HG03571 (cell line): ENCODE results near the gene ARHGEF18.
"Not testable (repeated sequence)": the region's sequence is repeated elsewhere in the genome, so short reads cannot be mapped to it uniquely, and the experiment has no call there.

ENCODE experiments used
- ATAC-seq: cut with Tn5 transposase; IDR thresholded peaks from one replicate; pipeline ENCODE4 v1.9.1; 2021; ENCODE audit not compliant: unreplicated experiment

Gene ARHGEF18

DNA sequence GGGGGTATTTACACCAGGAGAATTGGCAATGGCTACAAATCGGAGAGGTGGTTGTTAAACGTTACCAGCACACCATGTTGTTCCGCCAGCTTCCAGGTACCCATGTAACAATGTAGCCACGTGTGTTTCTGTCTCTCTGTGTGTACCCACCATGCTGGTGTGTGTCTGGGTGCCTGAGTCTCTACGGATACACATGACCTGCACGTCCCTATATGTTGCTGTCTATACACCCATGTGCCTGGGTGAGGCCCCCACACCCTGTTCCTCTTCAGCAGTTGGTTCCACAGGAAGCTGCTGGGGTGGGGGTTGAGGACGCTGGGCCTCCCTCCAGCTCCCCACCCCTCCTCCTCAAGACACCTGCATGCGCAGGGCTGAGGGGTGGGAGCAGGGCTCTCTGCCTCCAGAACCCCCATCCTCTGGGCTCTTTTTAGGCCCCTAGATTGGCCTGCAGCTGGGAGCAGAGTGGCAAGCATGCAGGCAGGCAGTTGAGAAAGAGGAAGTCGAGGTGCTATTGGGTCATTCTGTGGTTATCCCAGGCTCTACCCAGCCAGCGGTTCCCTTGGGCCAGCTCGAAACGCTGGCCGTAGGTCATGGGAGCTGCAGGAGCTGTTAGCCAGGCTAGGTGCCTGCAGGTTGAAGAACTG is at the start of gene ARHGEF18:
Gene ARHGEF18, plus strand, starts transcription at position 351 of the 644 bp plus-strand sequence. CDS start 13,954 bp downstream, outside the sequence.
- no peak for ATAC-seq

DNA sequence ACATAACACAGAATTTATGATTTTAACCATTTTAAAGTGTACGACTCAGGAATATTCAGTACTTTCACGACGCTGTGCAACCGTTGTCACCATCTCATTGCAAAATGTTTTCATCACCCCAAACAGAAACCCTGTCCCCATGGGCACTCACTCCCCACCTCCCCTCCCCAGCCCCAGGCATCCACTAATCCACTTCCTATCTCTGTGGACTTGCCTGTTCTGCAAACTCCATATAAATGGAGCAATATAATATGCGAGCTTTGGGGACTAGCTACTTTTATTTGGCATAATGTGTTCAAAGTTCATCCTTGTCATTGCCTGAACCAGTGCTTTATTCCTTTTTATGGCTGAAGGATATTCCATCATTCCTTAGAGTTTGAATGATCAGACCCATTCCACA is 47.2 kb upstream of the ARHGEF18 start:
- no peak for ATAC-seq

DNA sequence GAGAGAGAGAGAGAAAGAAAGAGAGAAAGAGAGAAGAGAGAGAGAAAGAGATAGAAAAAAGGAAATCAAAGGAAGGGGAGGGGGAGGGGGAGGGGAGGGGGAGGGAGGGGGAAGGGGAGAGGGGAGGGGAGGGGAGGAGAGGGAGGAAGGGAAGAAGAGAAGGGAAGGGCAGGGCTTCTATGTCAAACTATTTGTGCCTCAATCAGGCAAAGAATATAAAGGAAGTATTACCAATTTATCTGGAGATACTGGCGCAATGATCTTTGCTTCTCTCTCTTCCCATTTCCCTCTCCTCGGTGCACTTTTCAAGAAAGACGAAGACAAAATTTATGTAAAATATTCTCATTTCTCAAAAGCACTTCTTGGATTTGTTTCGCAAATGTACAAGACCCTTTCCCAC is 45.3 kb upstream of the ARHGEF18 start:
- no peak for ATAC-seq

DNA sequence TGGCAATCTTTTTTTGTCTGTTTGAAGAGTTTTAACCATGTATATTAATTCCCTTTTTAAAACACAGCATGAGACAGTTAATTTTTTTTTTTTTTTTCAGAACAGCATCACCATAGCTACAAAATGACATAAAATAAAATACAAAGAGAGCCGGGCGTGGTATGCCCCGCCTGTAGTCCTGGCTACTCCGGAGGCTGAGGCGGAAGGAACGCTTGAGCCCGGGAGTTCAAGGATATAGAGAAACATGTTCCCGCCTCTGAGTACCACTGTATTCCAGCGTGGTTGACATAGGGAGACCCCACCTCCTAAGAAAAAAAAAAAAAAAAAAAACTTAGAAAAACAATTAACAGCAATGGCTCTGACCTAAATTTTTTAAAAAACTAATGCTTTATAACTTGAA is 44.5 kb upstream of the ARHGEF18 start:
- no peak for ATAC-seq

DNA sequence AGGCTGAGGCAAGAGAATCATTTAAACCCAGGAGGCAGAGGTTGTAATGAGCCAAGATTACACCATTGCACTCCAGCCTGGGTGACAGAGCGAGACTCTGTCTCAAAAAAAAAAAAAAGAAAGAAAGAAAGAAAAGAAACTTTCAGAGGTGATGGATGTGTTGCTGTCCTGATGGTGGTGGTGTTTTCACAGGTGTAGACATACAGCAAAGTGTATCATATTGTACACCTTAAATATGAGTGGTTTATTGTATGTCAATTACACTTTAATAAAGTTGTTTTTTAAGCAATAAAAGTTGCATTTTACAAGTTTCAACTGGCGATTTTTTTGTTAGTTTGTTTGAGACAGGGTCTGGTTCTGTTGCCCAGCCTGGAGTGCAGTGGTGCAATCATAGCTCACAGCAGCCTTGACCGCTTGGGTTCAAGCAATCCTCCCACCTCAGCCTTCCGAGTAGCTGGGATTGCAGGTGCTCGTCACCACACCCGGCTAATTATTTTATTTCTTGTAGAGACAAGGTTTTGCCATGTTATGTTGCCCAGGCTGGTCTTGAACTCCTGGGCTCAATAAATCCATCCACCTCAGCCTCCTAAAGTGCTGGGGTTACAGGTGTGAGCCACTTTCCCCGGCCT is 41.0 kb upstream of the ARHGEF18 start:
- no peak for ATAC-seq

DNA sequence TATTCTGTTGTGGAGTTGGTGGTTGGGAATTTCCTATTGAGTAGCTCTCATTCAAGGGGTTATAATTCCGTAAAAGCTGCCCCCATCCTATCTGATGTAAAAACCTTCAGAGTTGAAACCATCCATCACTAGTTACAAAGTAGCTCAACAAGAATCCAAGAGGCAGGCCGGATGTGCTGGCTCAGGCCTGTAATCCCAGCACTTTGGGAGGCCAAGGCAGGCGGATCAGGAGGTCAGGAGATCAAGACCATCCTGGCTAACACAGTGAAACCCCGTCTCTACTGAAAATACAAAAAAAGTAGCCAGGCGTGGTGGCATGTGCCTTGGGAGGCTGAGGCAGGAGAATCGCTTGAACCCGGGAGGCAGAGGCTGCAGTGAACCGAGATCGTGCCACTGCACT is 40.4 kb upstream of the ARHGEF18 start:
- not testable (repeated sequence) for ATAC-seq

DNA sequence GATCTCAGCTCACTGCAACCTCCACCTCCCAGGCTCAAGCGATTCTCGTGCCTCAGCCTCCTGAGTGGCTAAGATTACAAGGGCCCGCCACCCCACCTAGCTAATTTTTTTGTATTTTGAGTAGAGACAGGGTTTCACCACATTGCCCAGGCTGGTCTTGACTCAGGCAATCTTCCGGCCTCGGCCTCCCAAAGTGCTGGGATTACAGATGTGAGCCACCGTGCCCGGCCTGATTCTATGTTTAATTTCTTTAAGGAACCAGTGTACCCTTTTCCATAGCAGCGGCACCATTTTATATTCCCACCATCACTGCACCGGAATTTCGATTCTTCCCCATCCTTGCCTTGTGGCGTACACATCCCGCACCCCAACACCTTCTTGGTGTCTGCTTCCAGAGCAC is 36.8 kb upstream of the ARHGEF18 start:
- no peak for ATAC-seq

DNA sequence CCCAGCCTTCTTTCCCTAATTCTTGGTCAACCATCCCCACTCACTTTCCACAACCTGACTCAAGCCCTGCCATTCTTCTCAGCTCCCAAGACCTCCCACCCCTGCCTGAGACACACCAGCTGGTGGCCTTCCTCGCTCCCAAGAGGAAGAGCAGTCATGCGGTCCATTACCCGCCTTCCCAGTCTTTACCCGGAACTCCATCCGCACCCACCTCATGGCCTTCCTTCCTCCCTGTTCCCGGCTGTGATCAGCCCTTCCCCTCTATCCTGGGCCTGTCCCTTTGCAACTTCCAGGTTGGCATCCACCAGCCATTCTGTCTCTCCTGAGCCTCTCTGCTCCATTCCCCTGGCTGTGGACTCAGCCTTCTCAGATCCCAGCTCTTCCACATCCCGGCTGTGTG is 35.9 kb upstream of the ARHGEF18 start:
- ATAC-seq = no peak

DNA sequence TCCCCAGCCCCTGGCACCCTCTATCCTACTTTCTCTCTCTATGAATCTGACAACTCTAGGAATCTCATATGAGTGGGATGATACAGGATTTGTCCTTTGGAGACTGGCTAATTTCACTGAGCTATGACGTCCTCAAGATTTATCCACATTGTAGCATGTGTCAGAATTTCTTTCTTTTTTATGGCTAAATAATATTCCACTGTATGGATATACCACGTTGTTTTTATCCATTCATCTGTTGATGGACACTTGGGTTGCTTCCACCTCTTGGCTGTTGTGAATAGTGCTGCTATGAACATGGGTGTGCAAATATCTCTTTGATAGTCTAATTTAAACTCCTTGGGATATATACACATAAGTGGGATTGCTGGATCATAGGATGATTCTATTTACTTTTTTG is 30.6 kb upstream of the ARHGEF18 start:
- ATAC-seq = no peak

DNA sequence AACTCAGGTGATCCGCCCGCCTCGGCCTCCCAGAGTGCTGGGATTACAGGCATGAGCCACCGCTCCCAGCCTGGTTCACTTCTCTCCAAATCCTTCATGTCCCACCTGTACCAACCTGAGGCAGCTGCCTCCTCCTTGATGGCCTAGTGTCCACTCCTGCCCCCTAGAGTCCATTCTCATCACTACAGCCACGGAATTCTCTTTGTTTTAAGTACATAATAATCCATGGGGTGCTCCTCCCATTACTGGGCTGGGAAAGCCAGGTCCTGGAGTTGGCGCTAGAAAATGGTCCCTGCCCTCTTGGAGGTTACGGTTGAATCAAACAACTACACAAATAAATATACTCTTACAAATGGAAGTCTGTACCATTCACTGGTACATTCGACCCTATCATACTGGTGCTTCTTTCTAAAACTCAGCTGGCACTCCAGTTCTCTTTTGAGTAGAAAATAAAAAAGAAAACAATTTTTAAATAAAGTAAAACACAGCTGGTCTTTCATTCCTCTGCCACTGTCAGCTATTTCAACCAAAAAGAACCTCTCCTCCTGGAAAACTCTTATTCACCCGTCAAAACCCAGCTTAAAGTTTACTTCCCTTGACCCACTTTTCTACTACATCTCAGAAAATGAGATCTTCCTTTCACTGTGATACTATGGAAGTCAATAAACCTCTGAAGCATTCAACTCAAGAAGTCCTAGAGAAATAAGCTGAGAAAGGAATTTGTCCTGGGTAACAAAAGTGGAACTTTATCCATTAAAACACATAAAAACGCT is 22.4 kb upstream of the ARHGEF18 start:
- ATAC-seq = no peak

DNA sequence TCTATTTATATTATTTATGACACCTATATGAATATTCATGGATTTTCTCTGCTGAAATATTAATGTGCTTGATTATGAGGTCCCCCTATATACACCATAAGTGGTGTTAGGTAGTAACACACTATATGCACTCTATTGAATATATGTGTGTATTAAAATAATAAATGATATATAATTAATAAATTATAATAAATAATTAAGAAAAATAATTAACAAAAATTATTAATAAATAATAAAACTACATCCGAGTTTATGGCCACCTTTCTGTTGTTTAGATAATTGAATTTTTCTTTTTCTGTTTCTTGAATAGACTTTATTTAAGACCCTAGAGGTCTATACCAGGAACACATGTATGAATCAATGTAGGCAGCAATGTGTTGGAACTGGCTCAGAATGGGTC is 20.9 kb upstream of the ARHGEF18 start:
- ATAC-seq = no peak

DNA sequence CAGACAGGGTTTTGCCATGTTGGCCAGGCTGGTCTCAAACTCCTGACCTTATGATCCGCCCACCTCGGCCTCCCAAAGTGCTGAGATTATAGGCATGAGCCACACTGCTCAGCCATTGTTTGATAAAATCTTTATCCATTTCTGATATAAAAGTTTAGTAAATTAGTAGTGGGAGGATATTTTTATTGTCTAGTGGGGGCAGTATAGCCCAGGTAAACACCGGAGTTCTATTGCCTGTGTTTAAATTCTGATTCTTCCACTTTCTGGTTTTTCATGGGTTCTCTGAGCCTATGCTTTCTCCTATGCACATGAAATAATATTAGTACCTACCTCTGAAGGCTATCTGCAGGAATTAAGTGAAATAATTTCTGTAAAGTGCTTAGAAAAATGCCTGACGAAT is 20.1 kb upstream of the ARHGEF18 start:
- ATAC-seq = no peak

DNA sequence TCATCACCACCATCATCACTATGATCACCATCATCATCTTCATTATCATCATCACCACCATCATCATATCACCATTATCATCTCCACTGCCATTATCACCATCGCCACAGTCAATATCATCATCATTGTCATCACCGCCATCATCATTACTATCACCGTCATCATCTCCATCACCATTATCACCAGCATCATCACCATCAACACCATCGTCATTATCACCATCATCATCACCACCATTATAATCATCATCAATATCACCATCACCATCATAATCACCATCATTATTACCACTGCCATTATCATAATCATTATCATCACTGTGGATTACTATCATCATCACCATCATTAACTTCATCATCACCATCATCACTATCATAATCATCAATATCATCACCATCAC is 17.3 kb upstream of the ARHGEF18 start:
- no peak for ATAC-seq

DNA sequence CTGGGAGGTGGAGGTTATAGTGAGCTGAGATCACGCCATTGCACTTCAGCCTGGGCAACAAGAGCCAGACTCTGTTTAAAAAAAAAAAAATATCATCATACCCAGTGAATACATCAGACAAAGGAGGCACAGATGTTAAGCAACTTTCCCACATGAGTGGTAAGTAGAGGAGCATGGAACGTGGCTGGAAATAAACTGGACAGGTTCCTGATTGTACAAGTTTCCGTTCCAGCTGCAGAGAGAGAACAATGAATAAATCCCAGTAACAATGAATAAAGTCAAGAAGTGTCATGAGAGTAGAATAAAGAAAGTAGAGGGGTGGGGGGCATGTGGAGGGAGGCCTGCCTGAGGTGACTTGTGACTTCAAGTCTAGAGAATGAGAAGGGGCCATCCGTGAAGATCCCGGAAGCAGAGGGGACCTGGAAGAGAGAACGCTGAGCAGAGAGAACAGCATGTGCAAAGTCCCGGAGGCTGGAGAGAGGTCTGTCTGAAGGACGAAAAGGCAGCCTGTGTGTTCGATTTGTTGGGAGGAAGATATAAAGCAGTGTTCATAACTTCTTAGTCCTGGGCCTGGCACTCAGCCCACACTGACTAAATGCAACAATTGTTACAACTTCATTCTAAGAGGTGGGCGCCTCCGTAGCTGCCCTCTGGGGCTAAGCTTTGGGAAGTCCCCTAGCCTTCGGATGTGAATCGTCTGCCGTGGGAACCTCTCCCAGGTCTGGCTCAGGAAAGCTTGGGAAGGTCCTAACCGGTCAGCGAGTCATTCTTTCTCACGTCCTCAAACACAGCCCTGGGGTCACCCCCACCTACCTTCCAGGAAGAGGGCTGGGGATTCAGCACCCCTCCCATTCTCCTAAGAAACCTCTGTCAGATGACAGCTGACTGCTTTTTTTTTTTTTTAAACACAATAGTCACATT is 15.3 kb upstream of the ARHGEF18 start:
- ATAC-seq = no peak

DNA sequence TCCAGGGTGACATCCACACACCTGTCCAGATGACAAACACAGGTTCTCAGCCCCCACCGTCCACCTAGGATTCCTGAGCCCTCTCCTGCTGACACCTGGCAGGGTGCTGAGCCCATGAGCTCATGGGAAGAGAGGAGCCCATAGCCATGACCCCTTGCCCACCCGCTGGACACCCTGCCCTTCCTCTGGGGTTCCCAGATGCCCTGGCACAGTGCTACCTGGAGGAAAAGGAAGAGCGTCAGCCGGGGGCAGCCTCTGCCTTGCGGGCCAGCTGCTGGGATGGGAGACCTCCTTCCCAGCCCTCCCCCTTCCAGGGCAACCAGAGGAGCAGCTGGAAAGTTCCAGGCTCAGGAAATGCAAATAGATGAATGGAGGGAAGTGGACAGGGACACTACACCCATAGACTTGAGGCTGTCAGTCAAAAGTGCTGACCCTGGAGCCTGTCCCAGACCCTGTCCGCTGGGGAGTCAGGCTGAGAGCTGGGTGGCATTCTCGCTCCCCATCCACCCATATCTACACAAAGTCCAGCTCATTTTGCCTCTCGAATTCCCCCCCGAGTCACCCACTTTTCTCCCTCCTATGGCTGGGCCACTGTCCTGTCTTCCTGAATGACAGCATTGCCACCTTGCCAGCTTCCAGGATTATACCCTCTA is 12.3 kb upstream of the ARHGEF18 start:
- no peak for ATAC-seq

DNA sequence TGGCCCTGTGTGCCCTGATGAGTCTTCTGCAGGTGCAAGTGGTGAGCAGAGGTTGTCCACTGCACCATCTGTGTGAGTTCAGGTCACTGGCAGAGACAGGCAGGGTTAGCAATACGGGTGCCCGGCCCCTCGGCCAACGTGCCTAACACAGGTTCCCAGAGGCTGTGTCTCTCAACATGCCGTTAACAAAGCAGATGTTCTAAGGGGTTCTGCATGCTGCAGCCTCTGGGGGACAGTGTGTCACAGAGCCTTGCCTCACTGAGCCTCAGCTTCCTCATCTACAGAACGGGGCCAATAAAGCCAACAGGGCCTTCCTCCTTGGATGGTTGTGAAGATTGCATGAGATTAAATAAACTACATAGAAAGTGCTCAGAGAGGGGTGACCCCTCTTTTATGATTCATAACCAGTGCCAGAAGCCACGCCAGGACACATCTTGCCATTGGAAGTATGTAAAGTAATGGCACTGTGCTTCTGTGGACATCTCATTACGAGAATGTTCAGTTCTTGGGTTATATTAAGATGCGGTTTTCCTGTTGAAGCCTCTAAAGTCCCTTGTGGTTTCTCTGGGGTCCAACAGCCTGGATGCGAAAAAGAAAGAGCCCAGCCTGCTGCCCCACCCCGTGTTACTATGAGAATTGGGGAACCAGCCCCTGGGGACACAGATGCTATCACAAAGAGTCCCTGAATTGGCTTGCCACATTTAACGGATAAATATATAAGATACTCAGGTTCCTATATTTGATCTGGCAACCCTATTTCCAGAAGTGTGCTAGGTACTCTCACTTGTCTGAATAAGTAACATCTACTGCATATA is 11.2 kb upstream of the ARHGEF18 start:
- ATAC-seq = peak; percentile 73

DNA sequence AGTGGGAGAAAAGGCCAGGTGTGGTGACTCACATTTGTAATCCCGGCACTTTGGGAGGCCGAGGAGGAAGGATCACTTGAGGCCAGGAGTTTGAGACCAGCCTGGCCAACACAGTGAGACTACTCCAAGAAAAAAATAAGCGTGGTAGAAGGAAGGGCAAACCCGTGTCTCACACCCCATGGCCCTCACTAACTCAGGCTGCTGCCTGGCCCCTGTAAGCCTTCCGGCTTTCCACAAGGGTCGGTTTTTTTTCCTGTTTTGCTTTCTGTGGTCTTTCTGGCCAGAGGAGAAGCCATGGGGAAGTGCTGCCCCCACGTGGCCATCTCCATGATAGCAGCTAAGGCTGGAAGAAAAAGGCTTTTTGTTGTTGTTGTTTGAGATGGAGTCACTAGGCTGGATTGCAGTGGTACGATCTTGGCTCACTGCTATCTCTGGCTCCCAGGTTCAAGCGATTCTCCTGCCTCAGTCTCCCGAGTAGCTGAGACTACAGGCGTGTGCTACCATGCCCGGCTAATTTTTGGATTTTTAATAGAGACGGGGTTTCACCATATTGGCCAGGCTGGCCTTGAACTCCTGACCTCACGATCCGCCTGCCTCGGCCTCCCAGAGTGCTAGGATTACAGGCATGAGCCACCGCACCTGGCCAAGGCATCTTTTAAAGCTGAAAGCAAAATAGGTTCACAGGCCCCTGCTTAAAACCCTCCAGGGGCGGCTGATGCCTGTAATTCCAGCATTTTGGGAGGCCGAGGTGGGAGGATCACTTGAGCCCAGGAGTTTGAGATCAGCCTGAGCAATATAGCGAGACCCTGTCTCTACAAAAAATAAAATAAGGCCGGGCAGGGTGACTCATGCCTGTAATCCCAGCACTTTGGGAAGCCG is 7.5 kb upstream of the ARHGEF18 start:
- no peak for ATAC-seq

DNA sequence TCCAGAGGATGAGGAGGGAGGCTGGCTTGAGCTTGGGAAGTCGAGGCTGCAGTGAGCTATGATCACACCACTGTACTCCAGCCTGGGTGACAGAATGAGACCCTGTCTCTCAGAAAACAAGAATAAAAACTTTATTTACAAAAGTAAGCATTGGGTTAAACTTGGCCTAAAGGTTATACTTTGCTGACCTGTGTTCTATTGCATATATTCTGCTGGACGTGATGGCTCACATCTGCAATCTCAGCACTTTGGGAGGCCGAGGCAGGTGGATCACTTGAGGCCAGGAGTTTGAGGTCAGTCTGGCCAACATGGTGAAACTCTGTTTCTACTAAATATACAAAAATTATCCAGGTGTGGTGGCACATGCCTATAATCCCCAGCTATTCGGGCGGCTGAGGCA is 6.6 kb upstream of the ARHGEF18 start:
- no peak for ATAC-seq

DNA sequence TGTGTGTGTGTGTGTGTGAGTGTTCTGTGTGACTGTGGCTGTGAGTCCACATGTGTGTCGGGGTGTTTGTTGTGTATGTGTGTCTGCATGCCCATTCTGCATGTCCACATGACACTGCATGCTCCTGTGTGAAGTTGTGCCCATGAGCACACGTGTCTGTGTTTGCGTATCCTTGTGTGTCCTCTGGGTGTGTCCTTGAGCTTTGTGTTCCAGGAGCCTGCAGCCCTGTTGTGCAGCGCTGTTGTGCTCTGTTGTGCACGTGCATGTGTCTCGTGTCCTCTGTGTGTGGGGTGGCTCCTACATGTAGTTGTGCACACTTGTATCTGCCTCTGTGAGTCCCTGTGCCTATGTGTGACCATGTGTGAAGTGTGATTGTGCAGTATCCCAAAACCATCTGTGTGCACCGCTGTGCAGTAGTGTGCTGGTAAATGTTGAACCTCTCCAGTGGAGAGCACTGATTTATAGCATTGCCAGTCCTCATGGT is 2.2 kb upstream of the ARHGEF18 start:
- no peak for ATAC-seq
